Stimulated activated naive CD8-positive, alpha-beta T cell treated with anti-CD3 and anti-CD28 coated beads, Interleukin-15, amount 100 ng/mL, for 72 hours (primary cell): ENCODE data around the gene NCKAP5L.
"Not testable (repeated sequence)": the region's sequence is repeated elsewhere in the genome, so short reads cannot be mapped to it uniquely, and the experiment has no call there.

Experiments used
- ATAC-seq: fragments of 150-1000 bp; cut with Tn5 transposase; 2 replicates; pipeline ENCODE4 v1.10.0; 2021; ENCODE audit warnings: mild to moderate bottlenecking, moderate library complexity
- DNase-seq, 2 donors: peaks; one replicate each; pipeline ENCODE4 v3.0.0; 2021 to 2022
- H3K27ac Mint-ChIP-seq, 2 donors: one replicate each; pipeline ENCODE4 v1.8.0; 2022; ENCODE audit warnings: mild to moderate bottlenecking in 2 of 2, mixed read lengths in 2 of 2, moderate library complexity in 2 of 2
- H3K27me3 Mint-ChIP-seq: one replicate; pipeline ENCODE4 v1.8.0; 2022; ENCODE audit warnings: mixed read lengths
- H3K4me1 Mint-ChIP-seq: one replicate; pipeline ENCODE4 v1.8.0; 2022; ENCODE audit warnings: mild to moderate bottlenecking, mixed read lengths
- H3K4me3 Mint-ChIP-seq, 2 donors: one replicate each; pipeline ENCODE4 v1.8.0; 2022; ENCODE audit warnings: mild to moderate bottlenecking in 2 of 2, mixed read lengths in 2 of 2, moderate library complexity in 1 of 2
- H3K9me3 Mint-ChIP-seq, 2 donors: one replicate each; pipeline ENCODE4 v1.8.0; 2022; ENCODE audit warnings: mixed read lengths in 2 of 2

NCKAP5L gene

DNA sequence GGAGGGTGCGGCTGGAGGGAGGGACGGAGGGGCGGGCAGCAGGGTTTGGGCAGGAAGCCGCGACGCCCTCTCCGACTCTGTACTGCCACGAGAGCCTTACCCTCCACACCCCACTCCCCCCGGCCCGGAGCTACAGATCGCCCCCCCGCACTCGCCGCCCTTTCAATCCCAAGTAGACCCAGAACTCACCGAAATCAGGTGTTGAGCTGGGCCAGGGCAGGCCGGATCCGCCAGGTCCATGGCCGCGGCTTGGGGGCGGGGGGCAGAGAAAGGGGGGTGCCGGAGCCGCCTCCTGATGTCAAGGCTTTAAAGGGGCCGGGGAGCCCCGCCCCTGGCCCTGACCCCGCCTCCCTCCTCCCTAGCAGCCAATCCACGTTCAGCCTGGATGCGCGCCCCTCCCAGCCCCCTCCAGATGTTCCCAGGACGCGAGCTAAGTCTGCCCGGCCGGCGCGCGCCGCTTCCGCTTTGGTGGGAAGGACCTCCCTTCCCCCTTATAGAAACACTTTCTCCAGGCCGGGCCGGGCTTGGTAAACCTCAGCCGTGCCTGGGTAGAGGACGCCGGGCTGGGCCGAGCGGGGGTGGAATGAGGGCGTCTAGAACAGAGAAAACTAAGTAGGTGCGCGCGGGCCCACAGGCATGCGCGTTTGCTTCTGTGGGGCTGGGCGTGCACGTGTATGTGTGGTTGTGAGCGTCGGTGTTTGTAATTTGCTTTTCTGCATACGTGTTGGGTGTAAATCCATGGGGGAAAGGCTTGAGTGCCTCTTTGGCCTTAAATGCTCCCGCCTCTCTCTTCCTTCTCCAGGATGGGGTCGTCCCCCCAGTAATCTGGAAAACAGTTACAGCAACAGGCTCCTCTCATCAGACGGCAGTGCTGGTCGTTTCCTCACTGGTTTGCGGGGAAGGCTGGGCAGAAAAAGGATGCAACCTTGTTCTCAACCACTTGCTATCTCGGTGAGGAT is at the start of gene NCKAP5L:
TSS of gene NCKAP5L (minus strand) at position 281 of the 959 bp plus-strand sequence. CDS start 24,369 bp downstream, outside the sequence.
- peak; percentile 92 to 94 for DNase-seq
- H3K27me3 Mint-ChIP-seq, result no peaks in the 10 kb centered on the region
- peak within 1 kb of the TSS; percentile 37 to 85 for H3K27ac Mint-ChIP-seq
- peak; percentile 96 for ATAC-seq
- peaks cover 56% of the 10 kb centered on the region for H3K4me1 Mint-ChIP-seq
- peak within 1 kb of the TSS; percentile 90 to 94 for H3K4me3 Mint-ChIP-seq
- H3K9me3 Mint-ChIP-seq, result no peaks in the 10 kb centered on the region

- no peaks in the 10 kb centered on the region for H3K4me1 Mint-ChIP-seq
- H3K4me3 Mint-ChIP-seq, result no peak overlapping the region
- H3K27ac Mint-ChIP-seq, result no peak overlapping the region
- H3K9me3 Mint-ChIP-seq, result peaks cover 31 to 35% of the 10 kb centered on the region in 2 donors
- no peaks in the 10 kb centered on the region for H3K27me3 Mint-ChIP-seq
- ATAC-seq (no peak), DNase-seq (no peak)
Observed at GRCh38 chr12:49877066-49877465, 48.9 kb upstream of the NCKAP5L start.

DNA sequence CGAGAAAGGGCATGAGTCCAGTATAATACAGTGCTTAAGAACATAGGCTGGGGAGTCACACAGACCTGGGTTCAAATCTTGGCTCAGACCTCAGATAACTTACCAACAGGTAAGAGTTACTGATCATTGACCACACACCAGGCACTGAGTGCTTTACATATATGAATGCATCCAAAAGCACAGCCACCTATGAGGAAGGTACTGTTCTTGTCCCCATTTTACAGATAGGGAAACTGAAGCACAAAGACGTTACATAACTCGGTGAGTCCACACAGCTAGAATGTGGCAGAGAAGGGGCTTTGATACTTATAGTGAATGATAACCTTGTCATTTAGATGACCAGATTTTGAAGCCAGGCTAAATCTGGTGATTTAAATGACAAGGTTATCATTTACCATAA is 47.9 kb upstream of the NCKAP5L start:
- Mint-ChIP-seq H3K4me3 (no peak overlapping the region), H3K27ac (no peak overlapping the region), H3K27me3 (no peaks in the 10 kb centered on the region), H3K9me3 (peaks cover 31 to 35% of the 10 kb centered on the region in 2 donors), H3K4me1 (no peaks in the 10 kb centered on the region)
- DNase-seq (no peak), ATAC-seq (no peak)

GRCh38 chr12:49875115-49875720 is 47.0 kb upstream of the NCKAP5L start:
- ATAC-seq (no peak), DNase-seq (no peak)
- Mint-ChIP-seq H3K4me3 (no peak overlapping the region), H3K27ac (no peak overlapping the region), H3K27me3 (no peaks in the 10 kb centered on the region), H3K4me1 (no peaks in the 10 kb centered on the region), H3K9me3 (peaks cover 27% of the 10 kb centered on the region in 2 donors)

- peaks cover 18% of the 10 kb centered on the region in 2 donors for H3K9me3 Mint-ChIP-seq
- H3K27me3 Mint-ChIP-seq, result no peaks in the 10 kb centered on the region
- no peaks in the 10 kb centered on the region for H3K4me1 Mint-ChIP-seq
- H3K27ac Mint-ChIP-seq, result no peak overlapping the region
- ATAC-seq (no peak), DNase-seq (no peak)
- no peak overlapping the region for H3K4me3 Mint-ChIP-seq
Observed at GRCh38 chr12:49874142-49874897, 46.1 kb upstream of the NCKAP5L start.

GRCh38 chr12:49873361-49873934 is 45.2 kb upstream of the NCKAP5L start:
- Mint-ChIP-seq H3K9me3 (peaks cover 9 to 10% of the 10 kb centered on the region in 2 donors), H3K27ac (no peak overlapping the region), H3K4me1 (no peaks in the 10 kb centered on the region), H3K4me3 (no peak overlapping the region), H3K27me3 (no peaks in the 10 kb centered on the region)
- ATAC-seq (no peak), DNase-seq (no peak)

DNA sequence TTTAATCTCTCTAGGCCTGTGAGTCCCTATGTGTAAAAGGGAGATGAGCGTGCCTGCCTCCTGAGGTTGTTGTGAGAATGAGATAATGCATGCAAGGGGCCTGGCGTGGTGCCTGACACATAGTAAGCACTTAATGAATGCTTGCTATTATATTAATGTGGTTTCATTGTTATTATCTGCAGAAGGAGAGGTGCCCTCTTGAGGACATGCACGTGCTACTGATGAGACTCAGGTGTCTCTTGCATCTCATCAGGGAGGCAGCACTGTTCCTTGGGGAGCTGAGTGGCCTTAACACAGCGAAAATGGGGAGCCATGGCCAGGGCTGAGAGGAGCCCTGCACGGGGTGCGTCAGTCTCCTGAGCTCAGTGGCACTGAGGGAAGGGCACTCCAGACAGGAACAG is 44.6 kb upstream of the NCKAP5L start:
- H3K27me3 Mint-ChIP-seq, result no peaks in the 10 kb centered on the region
- H3K9me3 Mint-ChIP-seq, result peaks cover 2 to 3% of the 10 kb centered on the region in 2 donors
- peak overlapping the region in 1 of 2 donors; percentile 64 for H3K27ac Mint-ChIP-seq
- no peak for ATAC-seq
- no peaks in the 10 kb centered on the region for H3K4me1 Mint-ChIP-seq
- no peak overlapping the region for H3K4me3 Mint-ChIP-seq
- no peak for DNase-seq

GRCh38 chr12:49872381-49872780 is 44.2 kb upstream of the NCKAP5L start:
- Mint-ChIP-seq H3K27me3 (no peaks in the 10 kb centered on the region), H3K4me3 (no peak overlapping the region), H3K27ac (no peak overlapping the region), H3K9me3 (no peaks in the 10 kb centered on the region), H3K4me1 (no peaks in the 10 kb centered on the region)
- ATAC-seq (no peak), DNase-seq (no peak)

DNA sequence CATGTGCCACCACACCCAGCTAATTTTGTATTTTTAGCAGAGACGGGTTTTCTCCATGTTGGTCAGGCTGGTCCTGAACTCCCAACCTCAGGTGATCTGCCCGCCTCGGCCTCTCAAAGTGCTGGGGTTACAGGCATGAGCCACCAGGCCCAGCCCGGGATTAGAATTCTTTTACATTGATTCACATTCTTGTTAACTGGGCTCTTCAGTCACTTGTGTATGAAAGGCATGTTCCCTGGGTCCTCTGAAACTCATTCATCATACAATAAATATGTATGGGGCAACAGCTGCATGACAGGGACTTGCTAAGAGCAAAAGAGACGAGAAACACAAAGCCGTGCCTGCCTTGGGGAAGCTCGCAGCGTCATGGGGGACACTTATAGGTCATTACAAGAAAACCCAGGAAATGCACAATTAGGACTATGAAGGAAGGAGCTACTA is 43.6 kb upstream of the NCKAP5L start:
- H3K4me1 Mint-ChIP-seq, result not testable (repeated sequence)

DNA sequence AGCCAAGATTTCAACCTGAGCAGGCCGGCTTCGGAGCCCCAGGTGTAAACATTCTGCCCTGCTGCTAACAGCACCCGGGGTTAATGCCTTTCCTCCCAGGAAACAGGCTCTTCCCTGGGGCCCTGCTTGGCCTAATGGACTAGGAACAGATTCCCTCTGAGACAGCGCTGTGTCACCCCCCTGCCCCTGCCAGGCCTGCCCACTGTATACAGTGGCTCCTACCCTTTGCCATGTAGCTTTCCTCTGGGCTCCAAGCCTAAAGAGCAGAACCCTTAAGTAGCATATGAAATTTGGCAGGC is 43.0 kb upstream of the NCKAP5L start:
- Mint-ChIP-seq H3K27me3 (no peaks in the 10 kb centered on the region), H3K27ac (no peak overlapping the region), H3K9me3 (no peaks in the 10 kb centered on the region), H3K4me1 (no peaks in the 10 kb centered on the region), H3K4me3 (no peak overlapping the region)
- ATAC-seq (no peak), DNase-seq (no peak)

More for the DNA sequence above, 43.6 kb upstream of the NCKAP5L start:
- DNase-seq, H3K4me3 Mint-ChIP-seq, H3K9me3 Mint-ChIP-seq, ATAC-seq, H3K27ac Mint-ChIP-seq, H3K27me3 Mint-ChIP-seq: not testable (repeated sequence)

- Mint-ChIP-seq H3K9me3 (no peaks in the 10 kb centered on the region), H3K27ac (no peak overlapping the region), H3K27me3 (no peaks in the 10 kb centered on the region), H3K4me3 (no peak overlapping the region), H3K4me1 (no peaks in the 10 kb centered on the region)
- DNase-seq, result no peak
- no peak for ATAC-seq
Observed at GRCh38 chr12:49870501-49871262, 42.5 kb upstream of the NCKAP5L start.

DNA sequence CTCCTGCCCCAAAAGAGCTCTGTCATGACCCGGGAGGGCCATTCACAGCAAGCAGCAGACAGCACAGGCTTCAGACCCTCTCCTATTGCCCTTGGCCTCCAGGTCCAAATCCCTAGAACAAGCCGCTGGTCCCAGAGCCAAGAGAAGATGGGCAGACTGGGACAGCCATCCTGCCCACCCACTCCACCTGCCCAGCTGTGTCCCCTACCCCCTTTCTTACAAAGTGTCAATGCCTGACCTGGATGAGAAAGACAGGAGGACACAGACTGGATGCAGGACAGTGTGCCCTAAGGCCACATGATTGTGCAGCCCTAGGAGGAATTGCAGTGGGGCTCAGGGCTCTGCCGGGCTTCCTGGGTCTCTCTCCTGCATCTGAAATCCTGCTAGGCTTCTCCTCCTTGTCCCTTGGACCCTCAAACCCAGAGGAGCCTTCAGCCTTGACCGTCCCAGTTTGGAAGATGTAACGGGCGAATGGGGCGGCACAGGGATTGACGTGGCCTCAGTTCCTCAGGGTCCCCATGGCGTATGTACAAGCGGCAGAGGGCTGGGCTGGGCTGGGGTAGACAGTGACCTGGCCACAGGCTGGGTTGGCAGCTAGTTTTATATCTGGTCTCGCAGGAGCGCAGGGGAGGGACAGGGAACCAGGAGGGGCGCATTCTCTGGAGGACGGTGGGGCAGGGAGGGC is 41.7 kb upstream of the NCKAP5L start:
- H3K4me1 Mint-ChIP-seq, result no peaks in the 10 kb centered on the region
- no peak overlapping the region for H3K27ac Mint-ChIP-seq
- peaks cover under 1% of the 10 kb centered on the region for H3K27me3 Mint-ChIP-seq
- ATAC-seq, result no peak
- H3K4me3 Mint-ChIP-seq, result no peak overlapping the region
- H3K9me3 Mint-ChIP-seq, result no peaks in the 10 kb centered on the region
- no peak for DNase-seq

- no peaks in the 10 kb centered on the region for H3K9me3 Mint-ChIP-seq
- no peak overlapping the region for H3K27ac Mint-ChIP-seq
- no peak overlapping the region for H3K4me3 Mint-ChIP-seq
- ATAC-seq (no peak), DNase-seq (no peak)
- peaks cover 9% of the 10 kb centered on the region for H3K27me3 Mint-ChIP-seq
- H3K4me1 Mint-ChIP-seq, result no peaks in the 10 kb centered on the region
Observed at GRCh38 chr12:49868952-49869815, 41.0 kb upstream of the NCKAP5L start.

GRCh38 chr12:49868449-49868848 is 40.2 kb upstream of the NCKAP5L start:
- H3K9me3 Mint-ChIP-seq, result no peaks in the 10 kb centered on the region
- no peak overlapping the region for H3K4me3 Mint-ChIP-seq
- no peaks in the 10 kb centered on the region for H3K4me1 Mint-ChIP-seq
- no peak overlapping the region for H3K27ac Mint-ChIP-seq
- DNase-seq (no peak), ATAC-seq (no peak)
- H3K27me3 Mint-ChIP-seq, result peaks cover 9% of the 10 kb centered on the region
